ENCODE measurements around the gene PNRC1.

Gene PNRC1

GRCh38 chr6:89045011-89045387, 35.6 kb upstream of the PNRC1 start:
- H3K9ac ChIP-seq (ENCODE audit: low read length): no peak overlapping the region
- H3K27me3 ChIP-seq (ENCODE audit: control insufficient read depth in 1 of 2, insufficient read depth in 2 of 2, low read length in 2 of 2): no peaks in the 10 kb centered on the region
- no peaks in the 10 kb centered on the region for H3K4me1 ChIP-seq (ENCODE audit: insufficient read depth, low read length)
- H3K4me3 ChIP-seq (ENCODE audit: low read depth in 1 of 2, low read length in 2 of 2): no peak overlapping the region
- no peaks in the 10 kb centered on the region for H3K36me3 ChIP-seq (ENCODE audit: insufficient read depth, low read length)
- H3K27ac ChIP-seq (ENCODE audit: low read depth, low read length): no peak overlapping the region
- H3K9me3 ChIP-seq (ENCODE audit: low read length): no peaks in the 10 kb centered on the region

GRCh38 chr6:89045576-89045975, 35.0 kb upstream of the PNRC1 start:
- Histone ChIP-seq H3K4me3 (ENCODE audit: low read depth in 1 of 2, low read length in 2 of 2) (no peak overlapping the region), H3K36me3 (ENCODE audit: insufficient read depth, low read length) (no peaks in the 10 kb centered on the region), H3K27me3 (ENCODE audit: control insufficient read depth in 1 of 2, insufficient read depth in 2 of 2, low read length in 2 of 2) (no peaks in the 10 kb centered on the region), H3K4me1 (ENCODE audit: insufficient read depth, low read length) (no peaks in the 10 kb centered on the region), H3K9me3 (ENCODE audit: low read length) (no peaks in the 10 kb centered on the region), H3K9ac (ENCODE audit: low read length) (no peak overlapping the region), H3K27ac (ENCODE audit: low read depth, low read length) (no peak overlapping the region)

- H3K27me3 ChIP-seq (ENCODE audit: control insufficient read depth in 1 of 2, insufficient read depth in 2 of 2, low read length in 2 of 2): no peaks in the 10 kb centered on the region
- no peaks in the 10 kb centered on the region for H3K4me1 ChIP-seq (ENCODE audit: insufficient read depth, low read length)
Observed at GRCh38 chr6:89047473-89047872, 33.1 kb upstream of the PNRC1 start.

DNA sequence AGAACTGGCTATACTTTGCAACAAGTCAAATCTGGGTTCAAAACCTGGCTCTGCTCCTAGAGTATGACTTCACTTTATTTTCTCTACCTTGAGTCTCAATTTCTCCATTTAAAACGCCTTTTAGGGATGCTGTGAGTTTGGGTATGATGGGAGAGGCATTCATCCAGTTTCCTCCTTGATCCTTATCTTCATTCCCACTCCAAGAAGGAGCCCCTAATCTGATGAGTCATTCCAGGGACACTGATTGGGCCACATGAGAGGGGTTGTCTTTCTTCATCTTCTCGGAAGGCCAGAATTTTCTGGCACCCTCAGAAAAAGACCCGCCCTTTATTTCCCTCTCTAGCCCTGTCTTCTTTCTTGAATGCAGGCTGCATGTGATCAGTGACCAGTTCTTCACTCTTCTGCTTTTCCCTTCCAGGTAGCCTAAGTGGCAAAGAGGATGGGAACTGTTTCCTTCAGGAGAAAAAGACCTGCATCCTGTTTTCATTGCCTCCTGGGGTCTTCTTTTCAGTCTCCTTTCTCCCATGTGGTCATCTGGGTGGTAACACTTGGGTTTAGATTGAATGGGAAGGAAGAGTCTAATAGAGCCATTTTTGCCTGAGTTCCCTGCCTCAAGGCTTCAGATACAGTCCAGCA, 32.1 kb upstream of the PNRC1 start:
- H3K4me1 ChIP-seq (ENCODE audit: insufficient read depth, low read length): no peaks in the 10 kb centered on the region
- H3K27me3 ChIP-seq (ENCODE audit: control insufficient read depth in 1 of 2, insufficient read depth in 2 of 2, low read length in 2 of 2): no peaks in the 10 kb centered on the region
- H3K9me3 ChIP-seq (ENCODE audit: low read length): no peaks in the 10 kb centered on the region
- H3K9ac ChIP-seq (ENCODE audit: low read length): no peak overlapping the region
- no peaks in the 10 kb centered on the region for H3K36me3 ChIP-seq (ENCODE audit: insufficient read depth, low read length)
- H3K4me3 ChIP-seq (ENCODE audit: low read depth in 1 of 2, low read length in 2 of 2): no peak overlapping the region
- H3K27ac ChIP-seq (ENCODE audit: low read depth, low read length): no peak overlapping the region

More at GRCh38 chr6:89047473-89047872, 33.1 kb upstream of the PNRC1 start:
- Histone ChIP-seq H3K36me3 (ENCODE audit: insufficient read depth, low read length) (no peaks in the 10 kb centered on the region), H3K4me3 (ENCODE audit: low read depth in 1 of 2, low read length in 2 of 2) (no peak overlapping the region), H3K9ac (ENCODE audit: low read length) (no peak overlapping the region), H3K27ac (ENCODE audit: low read depth, low read length) (no peak overlapping the region), H3K9me3 (ENCODE audit: low read length) (no peaks in the 10 kb centered on the region)

DNA sequence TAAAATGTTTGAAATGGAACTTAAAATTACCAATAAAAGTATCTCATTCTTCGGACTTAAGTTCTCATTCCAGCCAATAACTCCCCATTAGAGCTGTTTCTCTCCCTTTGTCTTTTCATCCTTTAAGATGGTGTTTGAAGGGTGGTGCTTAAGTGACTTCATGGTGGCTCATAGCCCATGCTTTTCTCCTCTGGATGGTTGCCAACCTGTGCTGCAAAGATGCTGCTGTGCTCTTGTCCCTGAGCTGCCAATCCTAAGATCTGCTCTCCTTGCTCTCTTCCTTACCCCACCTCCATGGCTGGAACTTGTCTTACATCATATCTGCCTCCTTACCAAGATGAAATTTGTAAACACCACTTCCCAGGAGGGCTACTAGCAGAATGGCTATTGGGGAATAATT, 31.6 kb upstream of the PNRC1 start:
- Histone ChIP-seq H3K9me3 (ENCODE audit: low read length) (no peaks in the 10 kb centered on the region), H3K4me3 (ENCODE audit: low read depth in 1 of 2, low read length in 2 of 2) (no peak overlapping the region), H3K9ac (ENCODE audit: low read length) (no peak overlapping the region), H3K27ac (ENCODE audit: low read depth, low read length) (no peak overlapping the region), H3K27me3 (ENCODE audit: control insufficient read depth in 1 of 2, insufficient read depth in 2 of 2, low read length in 2 of 2) (no peaks in the 10 kb centered on the region), H3K4me1 (ENCODE audit: insufficient read depth, low read length) (no peaks in the 10 kb centered on the region), H3K36me3 (ENCODE audit: insufficient read depth, low read length) (no peaks in the 10 kb centered on the region)

GRCh38 chr6:89050155-89050554, 30.4 kb upstream of the PNRC1 start:
- Histone ChIP-seq H3K9me3 (ENCODE audit: low read length) (no peaks in the 10 kb centered on the region), H3K4me3 (ENCODE audit: low read depth in 1 of 2, low read length in 2 of 2) (no peak overlapping the region), H3K4me1 (ENCODE audit: insufficient read depth, low read length) (no peaks in the 10 kb centered on the region), H3K9ac (ENCODE audit: low read length) (no peak overlapping the region), H3K27ac (ENCODE audit: low read depth, low read length) (no peak overlapping the region), H3K36me3 (ENCODE audit: insufficient read depth, low read length) (no peaks in the 10 kb centered on the region), H3K27me3 (ENCODE audit: control insufficient read depth in 1 of 2, insufficient read depth in 2 of 2, low read length in 2 of 2) (no peaks in the 10 kb centered on the region)

GRCh38 chr6:89050697-89051096, 29.9 kb upstream of the PNRC1 start:
- Histone ChIP-seq H3K4me3 (ENCODE audit: low read depth in 1 of 2, low read length in 2 of 2) (no peak overlapping the region), H3K36me3 (ENCODE audit: insufficient read depth, low read length) (no peaks in the 10 kb centered on the region), H3K4me1 (ENCODE audit: insufficient read depth, low read length) (no peaks in the 10 kb centered on the region), H3K27me3 (ENCODE audit: control insufficient read depth in 1 of 2, insufficient read depth in 2 of 2, low read length in 2 of 2) (no peaks in the 10 kb centered on the region), H3K9ac (ENCODE audit: low read length) (no peak overlapping the region), H3K27ac (ENCODE audit: low read depth, low read length) (no peak overlapping the region), H3K9me3 (ENCODE audit: low read length) (no peaks in the 10 kb centered on the region)

DNA sequence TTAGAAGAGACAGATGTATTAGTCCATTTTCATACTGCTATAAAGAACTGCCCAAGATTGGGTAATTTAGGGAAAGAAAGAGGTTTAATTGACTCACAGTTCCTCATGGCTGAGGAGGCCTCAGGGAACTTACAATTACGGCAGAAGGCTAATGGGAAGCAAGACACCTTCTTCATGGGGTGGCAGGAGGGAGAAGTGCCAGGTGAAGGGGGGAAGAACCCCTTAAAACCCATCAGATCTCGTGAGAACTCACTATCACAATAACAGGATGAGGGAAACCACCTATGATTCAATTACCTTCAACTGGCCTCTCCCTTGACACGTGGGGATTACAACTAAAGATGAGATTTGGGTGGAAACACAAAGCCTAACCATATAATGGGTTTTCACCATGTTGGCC, 28.9 kb upstream of the PNRC1 start:
- H3K9me3 ChIP-seq (ENCODE audit: low read length): no peaks in the 10 kb centered on the region
- H3K36me3 ChIP-seq (ENCODE audit: insufficient read depth, low read length): no peaks in the 10 kb centered on the region
- H3K9ac ChIP-seq (ENCODE audit: low read length): no peak overlapping the region
- H3K4me1 ChIP-seq (ENCODE audit: insufficient read depth, low read length): no peaks in the 10 kb centered on the region
- H3K27ac ChIP-seq (ENCODE audit: low read depth, low read length): no peak overlapping the region
- H3K27me3 ChIP-seq (ENCODE audit: control insufficient read depth in 1 of 2, insufficient read depth in 2 of 2, low read length in 2 of 2): no peaks in the 10 kb centered on the region
- no peak overlapping the region for H3K4me3 ChIP-seq (ENCODE audit: low read depth in 1 of 2, low read length in 2 of 2)

- no peaks in the 10 kb centered on the region for H3K9me3 ChIP-seq (ENCODE audit: low read length)
- no peak overlapping the region for H3K9ac ChIP-seq (ENCODE audit: low read length)
- no peaks in the 10 kb centered on the region for H3K4me1 ChIP-seq (ENCODE audit: insufficient read depth, low read length)
- H3K27me3 ChIP-seq (ENCODE audit: control insufficient read depth in 1 of 2, insufficient read depth in 2 of 2, low read length in 2 of 2): no peaks in the 10 kb centered on the region
- H3K4me3 ChIP-seq (ENCODE audit: low read depth in 1 of 2, low read length in 2 of 2): no peak overlapping the region
- H3K36me3 ChIP-seq (ENCODE audit: insufficient read depth, low read length): no peaks in the 10 kb centered on the region
- no peak overlapping the region for H3K27ac ChIP-seq (ENCODE audit: low read depth, low read length)
Observed at GRCh38 chr6:89054208-89054607, 26.3 kb upstream of the PNRC1 start.

GRCh38 chr6:89057759-89058158, 22.8 kb upstream of the PNRC1 start:
- Histone ChIP-seq H3K27ac (ENCODE audit: low read depth, low read length) (no peak overlapping the region), H3K27me3 (ENCODE audit: control insufficient read depth in 1 of 2, insufficient read depth in 2 of 2, low read length in 2 of 2) (no peaks in the 10 kb centered on the region), H3K9ac (ENCODE audit: low read length) (no peak overlapping the region), H3K4me1 (ENCODE audit: insufficient read depth, low read length) (no peaks in the 10 kb centered on the region), H3K4me3 (ENCODE audit: low read depth in 1 of 2, low read length in 2 of 2) (no peak overlapping the region), H3K9me3 (ENCODE audit: low read length) (no peaks in the 10 kb centered on the region), H3K36me3 (ENCODE audit: insufficient read depth, low read length) (no peaks in the 10 kb centered on the region)

GRCh38 chr6:89058627-89059026, 21.9 kb upstream of the PNRC1 start:
- Histone ChIP-seq H3K4me3 (ENCODE audit: low read depth in 1 of 2, low read length in 2 of 2) (no peak overlapping the region), H3K9me3 (ENCODE audit: low read length) (no peaks in the 10 kb centered on the region), H3K9ac (ENCODE audit: low read length) (no peak overlapping the region), H3K27ac (ENCODE audit: low read depth, low read length) (no peak overlapping the region), H3K4me1 (ENCODE audit: insufficient read depth, low read length) (no peaks in the 10 kb centered on the region), H3K36me3 (ENCODE audit: insufficient read depth, low read length) (no peaks in the 10 kb centered on the region), H3K27me3 (ENCODE audit: control insufficient read depth in 1 of 2, insufficient read depth in 2 of 2, low read length in 2 of 2) (no peaks in the 10 kb centered on the region)

DNA sequence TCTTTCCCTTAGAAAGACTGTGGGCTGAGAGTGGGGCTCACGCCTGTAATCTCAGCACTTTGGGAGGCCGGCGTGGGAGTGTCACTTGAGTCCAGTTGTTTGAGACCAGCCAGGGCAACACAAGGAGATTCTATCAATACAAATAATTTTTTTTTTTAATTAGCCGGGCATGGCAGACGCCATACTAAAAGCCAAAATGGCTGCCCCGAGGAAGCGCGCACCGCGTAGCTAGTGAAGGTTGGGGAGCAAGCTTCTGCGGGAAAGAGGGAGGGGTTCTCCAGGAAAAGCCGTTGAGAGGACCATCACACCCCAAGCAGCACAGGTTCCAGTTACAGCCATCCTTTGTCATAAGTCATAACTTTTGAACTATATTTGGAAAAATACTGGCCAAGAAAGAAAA, 21.3 kb upstream of the PNRC1 start:
- no peak overlapping the region for H3K4me3 ChIP-seq (ENCODE audit: low read depth in 1 of 2, low read length in 2 of 2)
- no peaks in the 10 kb centered on the region for H3K36me3 ChIP-seq (ENCODE audit: insufficient read depth, low read length)
- H3K9me3 ChIP-seq (ENCODE audit: low read length): no peaks in the 10 kb centered on the region
- no peaks in the 10 kb centered on the region for H3K27me3 ChIP-seq (ENCODE audit: control insufficient read depth in 1 of 2, insufficient read depth in 2 of 2, low read length in 2 of 2)
- H3K27ac ChIP-seq (ENCODE audit: low read depth, low read length): no peak overlapping the region
- H3K4me1 ChIP-seq (ENCODE audit: insufficient read depth, low read length): no peaks in the 10 kb centered on the region
- no peak overlapping the region for H3K9ac ChIP-seq (ENCODE audit: low read length)
